Measurements from ENCODE around the gene DNAH7. TPM values are rescaled to one million over a fixed set of nuclear protein-coding genes. Genes with fewer than 3 reads are reported as not detected.
"Not testable (repeated sequence)": the region's sequence is repeated elsewhere in the genome, so short reads cannot be mapped to it uniquely, and the experiment has no call there.

Gene DNAH7
- total and polyA plus RNA-seq, 10 of the 15 experiments (the other 5 are each of a cell fraction or from before 2014, with no cell fraction given): 0.05 to 0.61 (median 0.16) TPM

DNA sequence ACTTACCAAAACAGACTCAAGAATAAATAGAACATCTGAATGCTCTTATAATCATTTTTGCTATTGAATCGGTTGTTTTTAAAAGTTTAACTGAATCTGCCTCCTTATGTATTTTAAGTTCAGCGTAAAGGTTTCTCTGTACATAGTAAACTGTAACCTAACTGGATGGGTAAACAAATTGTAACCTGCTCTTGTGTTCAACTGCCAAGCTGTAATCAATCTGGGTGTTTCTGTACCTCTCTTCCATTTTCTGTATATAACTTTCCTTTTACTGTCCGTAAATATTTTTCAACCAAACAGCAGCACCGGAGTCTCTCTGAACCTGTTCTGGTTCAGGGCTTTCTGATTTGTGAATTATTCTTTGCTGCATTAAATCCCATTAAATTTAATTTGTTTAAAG is 27.6 kb upstream of the DNAH7 start:
- ChIA-PET CTCF (interaction anchor here (0.8 to 3.5 kb wide), 4 partner anchors 18 to 50 kb away, joined by 3 to 30 read pairs (median 8); partner anchors contain the start of gene DNAH7), RAD21 (ENCODE audit: unreplicated experiment) (interaction anchor here (1.0 to 7.7 kb wide), 2 partner anchors 17 to 108 kb away, joined by 3 to 126 read pairs; no protein-coding TSS in a partner anchor), SMC1A (ENCODE audit: uncharacterized antibody, unreplicated experiment) (interaction anchor here (0.8 to 9.2 kb wide), 8 partner anchors 10 to 181 kb away, joined by 3 to 147 read pairs (median 6); no protein-coding TSS in a partner anchor), POLR2A (interaction anchor here (1.3 kb wide), 1 partner anchor 71 kb away, joined by 3 read pairs; no protein-coding TSS in a partner anchor)
- no peak overlapping the region for H3K9ac ChIP-seq (ENCODE audit: control insufficient read depth, insufficient read depth, low read length)
- H3K27ac ChIP-seq (ENCODE audit: control insufficient read depth, insufficient read depth): no peak overlapping the region
- 95% methylated on average over 4 of the region's 4 CpGs for WGBS (ENCODE audit: insufficient coverage, insufficient replicate concordance, low lambda C conversion rate, missing lambda C conversion rate)
- no peak overlapping the region for H2AFZ ChIP-seq (ENCODE audit: control insufficient read depth, low read depth, low read length)
- no peaks in the 10 kb centered on the region for H3K79me2 ChIP-seq (ENCODE audit: control insufficient read depth, insufficient read depth, low read length)
- no TSS peak for BruUV-seq (replicated peaks)
- FAIRE-seq (no peak), ATAC-seq (no peak), DNase-seq (ENCODE audit: low read depth, low spot score) (no peak)
- H4K20me1 ChIP-seq (ENCODE audit: control insufficient read depth, insufficient read depth): no peaks in the 10 kb centered on the region
- peaks cover 7% of the 10 kb centered on the region for H3K4me1 ChIP-seq (ENCODE audit: control insufficient read depth, insufficient read depth, low read length)
- H3K36me3 ChIP-seq (ENCODE audit: control insufficient read depth in 2 of 2, insufficient read depth in 2 of 2, low read length in 1 of 2): no peaks in the 10 kb centered on the region
- H3K4me3 ChIP-seq: no peak overlapping the region
- in situ Hi-C loops (cut with MboI) (no loop called here), intact Hi-C loops (cut with micrococcal nuclease; ENCODE audit: unreplicated experiment) (no loop called here)
- TF ChIP-seq KLF5 (IDR thresholded peaks at IDR 0.05; ENCODE audit: partially characterized antibody) (no peak), ETV6 (conservative IDR thresholded peaks at IDR 0.05 in 1 of 2, IDR thresholded peaks at IDR 0.05 in 1 of 2; ENCODE audit: borderline replicate concordance in 1 of 2, low read depth in 1 of 2) (no peak)
- TF ChIP-seq, protein P1, sequence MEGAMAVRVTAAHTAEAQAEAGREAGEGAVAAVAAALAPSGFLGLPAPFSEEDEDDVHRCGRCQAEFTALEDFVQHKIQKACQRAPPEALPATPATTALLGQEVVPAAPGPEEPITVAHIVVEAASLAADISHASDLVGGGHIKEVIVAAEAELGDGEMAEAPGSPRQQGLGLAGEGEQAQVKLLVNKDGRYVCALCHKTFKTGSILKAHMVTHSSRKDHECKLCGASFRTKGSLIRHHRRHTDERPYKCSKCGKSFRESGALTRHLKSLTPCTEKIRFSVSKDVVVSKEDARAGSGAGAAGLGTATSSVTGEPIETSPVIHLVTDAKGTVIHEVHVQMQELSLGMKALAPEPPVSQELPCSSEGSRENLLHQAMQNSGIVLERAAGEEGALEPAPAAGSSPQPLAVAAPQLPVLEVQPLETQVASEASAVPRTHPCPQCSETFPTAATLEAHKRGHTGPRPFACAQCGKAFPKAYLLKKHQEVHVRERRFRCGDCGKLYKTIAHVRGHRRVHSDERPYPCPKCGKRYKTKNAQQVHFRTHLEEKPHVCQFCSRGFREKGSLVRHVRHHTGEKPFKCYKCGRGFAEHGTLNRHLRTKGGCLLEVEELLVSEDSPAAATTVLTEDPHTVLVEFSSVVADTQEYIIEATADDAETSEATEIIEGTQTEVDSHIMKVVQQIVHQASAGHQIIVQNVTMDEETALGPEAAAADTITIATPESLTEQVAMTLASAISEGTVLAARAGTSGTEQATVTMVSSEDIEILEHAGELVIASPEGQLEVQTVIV (IDR thresholded peaks at IDR 0.05; ENCODE audit: borderline replicate concordance, partially characterized antibody): no peak
- H3K4me2 ChIP-seq (ENCODE audit: control insufficient read depth, insufficient read depth): no peak overlapping the region
- no peaks in the 10 kb centered on the region for H3K9me3 ChIP-seq (replicated peaks; ENCODE audit: control insufficient read depth, insufficient read depth, low read length)
- H3K27me3 ChIP-seq (replicated peaks in 1 of 2; ENCODE audit: control insufficient read depth in 2 of 2, insufficient read depth in 2 of 2, low read length in 1 of 2): no peaks in the 10 kb centered on the region

DNA sequence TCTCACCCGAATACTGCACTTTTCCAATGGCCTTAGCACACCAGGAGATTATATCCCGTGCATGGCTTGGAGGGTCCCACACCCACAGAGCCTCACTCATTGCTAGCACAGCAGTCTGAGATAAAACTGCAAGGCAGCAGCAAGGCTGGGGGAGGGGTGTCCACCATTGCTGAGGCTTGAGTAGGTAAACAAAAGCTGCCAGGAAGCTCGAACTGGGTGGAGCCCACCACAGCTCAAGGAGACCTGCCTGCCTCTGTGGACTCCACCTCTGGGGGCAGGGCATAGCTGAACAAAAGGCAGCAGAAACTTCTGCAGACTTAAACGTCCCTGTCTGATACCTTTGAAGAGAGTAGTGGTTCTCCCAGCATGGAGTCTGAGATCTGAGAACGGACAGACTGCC is 20.8 kb upstream of the DNAH7 start:
- RAD21 ChIA-PET (ENCODE audit: unreplicated experiment); intact Hi-C loops (cut with micrococcal nuclease; ENCODE audit: unreplicated experiment); H4K20me1 ChIP-seq (ENCODE audit: control insufficient read depth, insufficient read depth); DNase-seq (ENCODE audit: low read depth, low spot score); H3K36me3 ChIP-seq (ENCODE audit: control insufficient read depth in 2 of 2, insufficient read depth in 2 of 2, low read length in 1 of 2); FAIRE-seq; H3K27me3 ChIP-seq (replicated peaks in 1 of 2; ENCODE audit: control insufficient read depth in 2 of 2, insufficient read depth in 2 of 2, low read length in 1 of 2); CTCF ChIA-PET; H3K4me1 ChIP-seq (ENCODE audit: control insufficient read depth, insufficient read depth, low read length); H3K79me2 ChIP-seq (ENCODE audit: control insufficient read depth, insufficient read depth, low read length); H3K9me3 ChIP-seq (replicated peaks; ENCODE audit: control insufficient read depth, insufficient read depth, low read length); BruUV-seq (replicated peaks); H3K9ac ChIP-seq (ENCODE audit: control insufficient read depth, insufficient read depth, low read length); H3K4me2 ChIP-seq (ENCODE audit: control insufficient read depth, insufficient read depth); POLR2A ChIA-PET; H3K27ac ChIP-seq (ENCODE audit: control insufficient read depth, insufficient read depth); H2AFZ ChIP-seq (ENCODE audit: control insufficient read depth, low read depth, low read length); in situ Hi-C loops (cut with MboI); ATAC-seq; H3K4me3 ChIP-seq: not testable (repeated sequence)
- SMC1A ChIA-PET (ENCODE audit: uncharacterized antibody, unreplicated experiment): interaction anchor here (2.4 kb wide), 1 partner anchor 10 kb away, joined by 9 read pairs; no protein-coding TSS in a partner anchor
- WGBS (ENCODE audit: insufficient coverage, insufficient replicate concordance, low lambda C conversion rate, missing lambda C conversion rate): 49% methylated on average over 5 of the region's 5 CpGs
